Measurements from ENCODE around the gene MRPS26. TPM values are rescaled to one million over a fixed set of nuclear protein-coding genes. Genes with fewer than 3 reads are reported as not detected.
"Not testable (repeated sequence)": the region's sequence is repeated elsewhere in the genome, so short reads cannot be mapped to it uniquely, and the experiment has no call there.

Gene MRPS26
- total RNA-seq, 1 donor from 2014 or later: 31.0 TPM

GRCh38 chr20:3011752-3012151 is 34.1 kb upstream of the MRPS26 start:
- Mint-ChIP-seq H3K27me3 (ENCODE audit: low read depth) (no peaks in the 10 kb centered on the region), H3K4me1 (ENCODE audit: low read depth) (peaks cover 10% of the 10 kb centered on the region), H3K9me3 (ENCODE audit: low read depth) (no peaks in the 10 kb centered on the region), H3K4me3 (ENCODE audit: unreplicated experiment) (no peak overlapping the region), H3K36me3 (ENCODE audit: low read depth) (peaks cover 23% of the 10 kb centered on the region), H3K27ac (ENCODE audit: unreplicated experiment) (no peak overlapping the region)
- TF ChIP-seq CTCF (IDR thresholded peaks at IDR 0.05): no peak
- DNase-seq (ENCODE audit: low spot score): no peak

GRCh38 chr20:3013771-3014170 is 32.1 kb upstream of the MRPS26 start:
- no peaks in the 10 kb centered on the region for H3K9me3 Mint-ChIP-seq (ENCODE audit: low read depth)
- H3K36me3 Mint-ChIP-seq (ENCODE audit: low read depth): peaks cover 20% of the 10 kb centered on the region
- peaks cover 10% of the 10 kb centered on the region for H3K4me1 Mint-ChIP-seq (ENCODE audit: low read depth)
- no peak for TF ChIP-seq CTCF (IDR thresholded peaks at IDR 0.05)
- no peak overlapping the region for H3K4me3 Mint-ChIP-seq (ENCODE audit: unreplicated experiment)
- H3K27me3 Mint-ChIP-seq (ENCODE audit: low read depth): no peaks in the 10 kb centered on the region
- DNase-seq (ENCODE audit: low spot score): no peak
- H3K27ac Mint-ChIP-seq (ENCODE audit: unreplicated experiment): no peak overlapping the region

GRCh38 chr20:3014179-3014578 is 31.7 kb upstream of the MRPS26 start:
- Mint-ChIP-seq H3K36me3 (ENCODE audit: low read depth) (peaks cover 17% of the 10 kb centered on the region), H3K27me3 (ENCODE audit: low read depth) (no peaks in the 10 kb centered on the region), H3K4me1 (ENCODE audit: low read depth) (peaks cover 10% of the 10 kb centered on the region), H3K27ac (ENCODE audit: unreplicated experiment) (no peak overlapping the region), H3K4me3 (ENCODE audit: unreplicated experiment) (no peak overlapping the region), H3K9me3 (ENCODE audit: low read depth) (no peaks in the 10 kb centered on the region)
- TF ChIP-seq CTCF (IDR thresholded peaks at IDR 0.05): no peak
- no peak for DNase-seq (ENCODE audit: low spot score)

GRCh38 chr20:3014662-3015061 is 31.2 kb upstream of the MRPS26 start:
- no peak for DNase-seq (ENCODE audit: low spot score)
- no peak overlapping the region for H3K4me3 Mint-ChIP-seq (ENCODE audit: unreplicated experiment)
- H3K27ac Mint-ChIP-seq (ENCODE audit: unreplicated experiment): no peak overlapping the region
- H3K4me1 Mint-ChIP-seq (ENCODE audit: low read depth): peaks cover 10% of the 10 kb centered on the region
- no peaks in the 10 kb centered on the region for H3K27me3 Mint-ChIP-seq (ENCODE audit: low read depth)
- peaks cover 13% of the 10 kb centered on the region for H3K36me3 Mint-ChIP-seq (ENCODE audit: low read depth)
- no peaks in the 10 kb centered on the region for H3K9me3 Mint-ChIP-seq (ENCODE audit: low read depth)
- TF ChIP-seq CTCF (IDR thresholded peaks at IDR 0.05): no peak

- peaks cover 11% of the 10 kb centered on the region for H3K36me3 Mint-ChIP-seq (ENCODE audit: low read depth)
- H3K9me3 Mint-ChIP-seq (ENCODE audit: low read depth); H3K27ac Mint-ChIP-seq (ENCODE audit: unreplicated experiment); H3K4me1 Mint-ChIP-seq (ENCODE audit: low read depth); H3K4me3 Mint-ChIP-seq (ENCODE audit: unreplicated experiment); DNase-seq (ENCODE audit: low spot score); H3K27me3 Mint-ChIP-seq (ENCODE audit: low read depth): not testable (repeated sequence)
Observed at GRCh38 chr20:3015302-3015701, 30.6 kb upstream of the MRPS26 start.

GRCh38 chr20:3021327-3021726 is 24.5 kb upstream of the MRPS26 start:
- Mint-ChIP-seq H3K4me1 (ENCODE audit: low read depth) (no peaks in the 10 kb centered on the region), H3K27ac (ENCODE audit: unreplicated experiment) (no peak overlapping the region), H3K36me3 (ENCODE audit: low read depth) (peaks cover 30% of the 10 kb centered on the region), H3K27me3 (ENCODE audit: low read depth) (no peaks in the 10 kb centered on the region), H3K9me3 (ENCODE audit: low read depth) (no peaks in the 10 kb centered on the region), H3K4me3 (ENCODE audit: unreplicated experiment) (no peak overlapping the region)
- no peak for TF ChIP-seq CTCF (IDR thresholded peaks at IDR 0.05)
- no peak for DNase-seq (ENCODE audit: low spot score)
